HCT116 (cell line): ENCODE results near the gene BMPER. TPM values are rescaled to one million over a fixed set of nuclear protein-coding genes. Genes with fewer than 3 reads are reported as not detected.

Experiments used
- ATAC-seq: fragments of 200-7000 bp; cut with Tn5 transposase; 2 replicates; pipeline ENCODE4 v1.9.1; 2020; ENCODE audit warnings: mild to moderate bottlenecking, moderate library complexity
- BruUV-seq: library from RNA; stranded (reverse); fragments of 400-500 nt; replicated peaks from 2 replicates; lab custom pipeline; 2021; lab: Mats Ljungman, UMichigan
- CTCF ChIA-PET: fragments of 300-600 bp; sonication (Branson Sonifier 250); formaldehyde crosslinking; loops from one replicate; lab custom pipeline; 2021; ENCODE audit warnings: antibody characterized with exemption; lab: Charles Lee
- POLR2A ChIA-PET: fragments of 300-600, 350-600 bp; sonication (Branson Sonifier 250); formaldehyde crosslinking; loops from one replicate; lab custom pipeline; 2021; ENCODE audit warnings: antibody characterized with exemption; lab: Charles Lee
- RAD21 ChIA-PET, 2 experiments: fragments of 300-600 bp; sonication (Branson Sonifier 250); formaldehyde crosslinking; loops; one replicate each; lab custom pipeline; 2023; ENCODE audit warnings: low total read pairs in 2 of 2; ENCODE audit not compliant: uncharacterized antibody in 2 of 2, unreplicated experiment in 2 of 2, low non-redundant PET in 1 of 2; lab: Charles Lee
- DNase-seq: peaks from one replicate; pipeline ENCODE4 v3.0.0-alpha.2; 2010; ENCODE audit warnings: low read depth, low spot score
- H2AFZ ChIP-seq: fragments of 200-600 bp; shearing (Covaris generic), sonication (generic); 2 replicates; pipeline ENCODE4 v1.6.1; 2017; ENCODE audit warnings: low read depth, mixed run types, mixed read lengths, antibody characterized with exemption, low read length; ENCODE audit not compliant: poor library complexity, severe bottlenecking
- H3K27ac ChIP-seq: 2 replicates; pipeline ENCODE4 v1.5.1; 2012; ENCODE audit warnings: low read depth, low read length
- H3K27me3 ChIP-seq: fragments of 200-600 bp; sonication (generic); 2 replicates; pipeline ENCODE4 v1.6.1; 2016; ENCODE audit warnings: mixed run types, low read length, mixed read lengths; ENCODE audit not compliant: insufficient read depth
- H3K36me3 ChIP-seq, 2 experiments: fragments of 200-500 bp in 1 of 2; fragments of 200-600 bp in 1 of 2; sonication (Bioruptor generic) in 1 of 2; sonication (generic) in 1 of 2; 2 replicates each; pipeline versions ENCODE4 v1.5.1 to v1.6.1; 2014 to 2016; ENCODE audit warnings: low read length in 2 of 2, inconsistent platforms in 1 of 2, mixed read lengths in 1 of 2, mixed run types in 1 of 2; ENCODE audit not compliant: insufficient read depth in 2 of 2, control insufficient read depth in 1 of 2
- H3K4me1 ChIP-seq, 2 experiments: fragments of 200-600 bp in 1 of 2; sonication (generic) in 1 of 2; 2 replicates each; pipeline versions ENCODE4 v1.5.1 to v1.6.1; 2012 to 2017; ENCODE audit warnings: low read length in 2 of 2, inconsistent platforms in 1 of 2, mild to moderate bottlenecking in 1 of 2, mixed read lengths in 1 of 2, mixed run types in 1 of 2, moderate library complexity in 1 of 2; ENCODE audit not compliant: insufficient read depth in 2 of 2, control insufficient read depth in 1 of 2
- H3K4me2 ChIP-seq: fragments of 200-600 bp; sonication (generic); 2 replicates; pipeline ENCODE4 v1.6.1; 2017; ENCODE audit warnings: mixed run types, low read length, mixed read lengths
- H3K4me3 ChIP-seq, 2 experiments: fragments of 200-600 bp in 1 of 2; sonication (generic) in 1 of 2; replicated peaks in 1 of 2; 2 replicates each; pipeline ENCODE4 v1.5.1; 2011 to 2016; ENCODE audit warnings: low read length in 2 of 2, control low read depth in 1 of 2, low read depth in 1 of 2, mild to moderate bottlenecking in 1 of 2, mixed read lengths in 1 of 2, mixed run types in 1 of 2
- H3K79me2 ChIP-seq: fragments of 200-600 bp; sonication (generic); 2 replicates; pipeline ENCODE4 v1.6.1; 2017; ENCODE audit warnings: mild to moderate bottlenecking, mixed run types, low read length, moderate library complexity, mixed read lengths; ENCODE audit not compliant: insufficient read depth
- H3K9ac ChIP-seq: fragments of 200-600 bp; sonication (generic); 2 replicates; pipeline ENCODE4 v1.6.1; 2016; ENCODE audit warnings: low read length, mixed read lengths
- H3K9me2 ChIP-seq: fragments of 200-600 bp; sonication (generic), shearing (Covaris generic); 2 replicates; pipeline ENCODE4 v1.6.1; 2017; ENCODE audit warnings: mixed run types, mild to moderate bottlenecking, moderate library complexity; ENCODE audit not compliant: insufficient read depth
- H3K9me3 ChIP-seq, 2 experiments: fragments of 200-500 bp in 1 of 2; fragments of 200-600 bp in 1 of 2; sonication (Bioruptor generic) in 1 of 2; sonication (generic) in 1 of 2; 2 replicates each; pipeline ENCODE4 v1.6.1; 2014 to 2017; ENCODE audit warnings: low read length in 2 of 2, mixed read lengths in 2 of 2, inconsistent platforms in 1 of 2, low read depth in 1 of 2, mild to moderate bottlenecking in 1 of 2, mixed run types in 1 of 2, moderate library complexity in 1 of 2; ENCODE audit not compliant: control insufficient read depth in 1 of 2, insufficient read depth in 1 of 2
- H4K20me1 ChIP-seq: fragments of 200-600 bp; sonication (generic), shearing (Covaris generic); 2 replicates; pipeline ENCODE4 v1.6.1; 2017; ENCODE audit warnings: mixed run types, mild to moderate bottlenecking, moderate library complexity; ENCODE audit not compliant: insufficient read depth
- CEBPB ChIP-seq: IDR thresholded peaks from 2 replicates; pipeline ENCODE4 v1.6.1; 2012; ENCODE audit warnings: low read depth
- EZH2 ChIP-seq: fragments of 200-600 bp; sonication (generic); IDR thresholded peaks from 2 replicates; pipeline ENCODE4 v1.6.1; 2017; ENCODE audit warnings: antibody characterized with exemption, mixed run types
- FOSL1 ChIP-seq: IDR thresholded peaks from 2 replicates; pipeline ENCODE4 v1.6.1; 2012; ENCODE audit warnings: low read depth
- JUND ChIP-seq: IDR thresholded peaks from 2 replicates; pipeline ENCODE4 v1.6.1; 2012
- RAD21 ChIP-seq: IDR thresholded peaks from 2 replicates; pipeline ENCODE4 v1.6.1; 2012; ENCODE audit warnings: low read depth, mild to moderate bottlenecking
- REST ChIP-seq: IDR thresholded peaks from 2 replicates; pipeline ENCODE4 v1.6.1; 2012; ENCODE audit warnings: low read depth
- SP1 ChIP-seq: IDR thresholded peaks from 2 replicates; pipeline ENCODE4 v1.6.1; 2012; ENCODE audit warnings: low read depth
- SRF ChIP-seq: IDR thresholded peaks from 2 replicates; pipeline ENCODE4 v1.6.1; 2012; ENCODE audit warnings: low read depth
- TCF7L2 ChIP-seq: IDR thresholded peaks from 2 replicates; pipeline ENCODE4 v1.7.0; 2011; ENCODE audit warnings: borderline replicate concordance, inconsistent platforms; ENCODE audit not compliant: insufficient read depth, insufficient read length; ENCODE audit errors: extremely low read depth
- intact Hi-C: fragments of 100-400 bp; cut with micrococcal nuclease; formaldehyde crosslinking; loops from 2 replicates; pipeline ENCODE4 v1.10.0; 2022
- total RNA-seq: library from RNA; stranded (reverse); gene quantifications from one replicate; pipeline ENCODE4 v1.2.1, GENCODE V29; 2021; ENCODE audit not compliant: unreplicated experiment

The BMPER gene
- total RNA-seq, 1 experiment from 2014 or later, result not detected

GRCh38 chr7:33941418-33941817 lies 36.1 kb downstream of the BMPER start:
- H3K9me3 ChIP-seq, result no peaks in the 10 kb centered on the region
- TF ChIP-seq RAD21 (no peak), CEBPB (no peak), TCF7L2 (no peak), SP1 (no peak), JUND (no peak), SRF (no peak), REST (no peak), FOSL1 (no peak), EZH2 (no peak)
- no peak overlapping the region for H3K4me3 ChIP-seq
- RAD21 ChIA-PET, result no interaction called here
- CTCF ChIA-PET, result interaction anchor here (1.4 kb wide), 1 partner anchor 9 kb away, joined by 6 read pairs; no protein-coding TSS in a partner anchor
- H3K4me1 ChIP-seq, result peaks cover 0 to 3% of the 10 kb centered on the region in 2 experiments; a peak in 1 of 4 replicates
- no peaks in the 10 kb centered on the region for H3K27me3 ChIP-seq
- POLR2A ChIA-PET, result no interaction called here
- no peaks in the 10 kb centered on the region for H3K79me2 ChIP-seq
- H4K20me1 ChIP-seq, result no peaks in the 10 kb centered on the region
- intact Hi-C loops, result no loop called here
- no peak overlapping the region for H2AFZ ChIP-seq
- H3K4me2 ChIP-seq, result no peak overlapping the region
- H3K9ac ChIP-seq, result no peak overlapping the region
- H3K9me2 ChIP-seq, result no peaks in the 10 kb centered on the region
- no TSS peak for BruUV-seq
- H3K36me3 ChIP-seq, result no peaks in the 10 kb centered on the region
- ATAC-seq, result no peak
- no peak for DNase-seq
- H3K27ac ChIP-seq, result no peak overlapping the region
